Subcutaneous adipose tissue (tissue), 4 donors: Measurements from ENCODE around the gene SHISA2. TPM values are rescaled to one million over a fixed set of nuclear protein-coding genes. Genes with fewer than 3 reads are reported as not detected.

ENCODE experiments used
- CTCF ChIP-seq: fragments of 450-650 bp; IDR thresholded peaks from one replicate; pipeline ENCODE4 v1.5.1; 2016; ENCODE audit warnings: low read depth, mild to moderate bottlenecking, control low read depth, antibody characterized with exemption, moderate library complexity
- total RNA-seq, 4 donors: library from RNA; depleted of rRNA; stranded (reverse); fragments of >200 nt; gene quantifications; one replicate each; pipeline ENCODE4 v1.1.0, GENCODE V29; 2016

The SHISA2 gene
- total RNA-seq, 4 donors from 2014 or later, result 0.44 to 0.82 (median 0.54) TPM

GRCh38 chr13:26021516-26021915 is 30.3 kb downstream of the SHISA2 start:
- TF ChIP-seq CTCF, result no peak

GRCh38 chr13:26020891-26021290 is 30.9 kb downstream of the SHISA2 start:
- TF ChIP-seq CTCF, result no peak

- no peak for TF ChIP-seq CTCF
These were observed 31.6 kb downstream of the SHISA2 start for GRCh38 chr13:26019881-26020870.

GRCh38 chr13:26019251-26019650 is 32.6 kb downstream of the SHISA2 start:
- no peak for TF ChIP-seq CTCF

- no peak for TF ChIP-seq CTCF
These were observed 33.7 kb downstream of the SHISA2 start for GRCh38 chr13:26017932-26018665.

- TF ChIP-seq CTCF, result no peak
These were observed 34.5 kb downstream of the SHISA2 start for GRCh38 chr13:26017196-26017921.
